Measurements from ENCODE around the gene PSD4.

GRCh38 chr2:113195923-113196501 is 22.2 kb downstream of the PSD4 start:
- TF ChIP-seq CTCF (conservative IDR thresholded peaks at IDR 0.05; ENCODE audit: low read depth, low read length): no peak
- TF ChIP-seq EZH2 (IDR thresholded peaks at IDR 0.05; ENCODE audit: low read length, unreplicated experiment): no peak

Measured in PC-3 (cell line).